Omental fat pad (tissue), 4 donors: ENCODE measurements around the gene CYP4F22. TPM values are rescaled to one million over a fixed set of nuclear protein-coding genes. Genes with fewer than 3 reads are reported as not detected.
A peak's percentile ranks its signal among the peaks of the same experiment; 100 is the strongest.
"Not testable (repeated sequence)": the region's sequence is repeated elsewhere in the genome, so short reads cannot be mapped to it uniquely, and the experiment has no call there.

Source experiments
- ATAC-seq: fragments of 150-250 bp; one replicate; pipeline ENCODE4 v1.9.1; 2016; ENCODE audit warnings: mild to moderate bottlenecking, moderate library complexity; ENCODE audit not compliant: low FRiP score
- DNase-seq: peaks from one replicate; pipeline ENCODE4 v3.0.0-alpha.2; 2019; ENCODE audit warnings: low spot score
- CTCF ChIP-seq, 3 donors: fragments of 450-650 bp; IDR thresholded peaks; one replicate each; pipeline ENCODE4 v1.5.1; 2016 to 2017; ENCODE audit warnings: antibody characterized with exemption in 3 of 3, mild to moderate bottlenecking in 3 of 3, moderate library complexity in 2 of 3
- total RNA-seq, 4 donors: library from RNA; depleted of rRNA; stranded (reverse); fragments of >200 nt; gene quantifications; one replicate each; pipeline ENCODE4 v1.1.0, GENCODE V29; 2016

Gene CYP4F22
- total RNA-seq, 4 donors from 2014 or later, result 0.36 to 1.3 TPM; not detected in 2

GRCh38 chr19:15468675-15469512 lies 39.4 kb upstream of the CYP4F22 start:
- no peak for DNase-seq
- no peak for TF ChIP-seq CTCF (IDR thresholded peaks at IDR 0.05)
- ATAC-seq, result no peak

DNA sequence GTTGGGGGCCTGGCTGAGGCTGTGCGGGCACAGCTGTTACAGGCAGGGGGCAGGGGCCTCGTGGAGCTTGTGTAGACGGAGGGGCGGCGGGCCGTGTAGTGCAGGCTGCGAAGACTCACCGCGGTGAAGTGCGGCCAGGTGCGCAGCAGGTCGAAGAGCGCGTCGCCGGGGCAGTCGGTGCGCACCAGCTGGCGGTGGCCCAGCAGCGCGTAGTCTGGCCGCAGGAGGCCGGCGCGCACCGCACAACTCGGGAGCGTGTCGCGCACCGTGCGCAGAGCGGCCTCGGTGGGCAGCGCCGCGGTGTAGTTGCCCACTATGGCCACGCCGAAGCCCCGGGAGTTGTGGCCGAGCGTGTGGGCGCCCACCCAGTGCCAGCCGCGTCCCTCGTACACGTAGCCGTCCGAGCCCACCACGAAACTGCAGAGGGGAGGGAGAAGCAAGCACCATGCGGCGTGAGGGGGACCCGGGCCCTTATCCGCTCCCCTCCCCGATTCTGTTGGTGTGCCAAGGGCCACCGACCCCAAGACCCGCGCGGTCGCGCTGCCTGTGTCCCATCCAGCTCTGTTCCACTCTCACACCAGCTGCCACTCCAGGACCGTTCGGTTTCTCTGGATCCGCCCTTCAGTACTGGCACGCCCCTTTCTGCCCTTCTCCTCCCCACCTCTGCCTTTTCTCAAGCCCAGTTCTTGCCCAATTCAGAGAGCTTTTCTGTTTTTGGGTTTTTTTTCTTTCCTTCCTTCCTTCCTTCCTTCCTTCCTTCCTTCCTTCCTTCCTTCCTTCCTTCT lies 38.6 kb upstream of the CYP4F22 start:
- no peak for DNase-seq
- no peak for TF ChIP-seq CTCF (IDR thresholded peaks at IDR 0.05)
- peak; percentile 66 for ATAC-seq

DNA sequence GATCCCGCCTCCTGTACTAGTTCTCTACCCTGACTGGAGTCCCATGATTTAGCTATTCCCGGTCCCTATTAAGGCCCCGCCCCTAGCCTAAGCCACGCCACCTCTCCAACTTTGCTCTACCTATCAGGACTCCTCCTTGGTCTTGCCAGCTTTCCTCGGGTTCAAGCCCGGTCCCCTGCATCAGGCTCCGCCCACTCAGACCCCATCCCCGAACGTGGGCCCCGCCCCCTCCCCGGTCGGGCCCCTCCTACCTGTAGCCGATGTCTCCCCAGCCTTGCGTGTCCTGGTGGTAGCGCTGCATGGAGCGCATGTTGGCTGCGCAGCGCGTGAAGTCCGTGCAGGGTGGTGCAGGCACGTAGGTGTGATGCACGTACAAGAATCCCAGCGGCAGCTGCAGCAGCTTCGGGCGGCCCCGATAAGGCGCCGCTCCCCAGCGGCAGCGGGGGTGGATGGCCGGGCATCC lies 36.7 kb upstream of the CYP4F22 start:
- ATAC-seq, result no peak
- no peak for TF ChIP-seq CTCF (IDR thresholded peaks at IDR 0.05)
- no peak for DNase-seq

DNA sequence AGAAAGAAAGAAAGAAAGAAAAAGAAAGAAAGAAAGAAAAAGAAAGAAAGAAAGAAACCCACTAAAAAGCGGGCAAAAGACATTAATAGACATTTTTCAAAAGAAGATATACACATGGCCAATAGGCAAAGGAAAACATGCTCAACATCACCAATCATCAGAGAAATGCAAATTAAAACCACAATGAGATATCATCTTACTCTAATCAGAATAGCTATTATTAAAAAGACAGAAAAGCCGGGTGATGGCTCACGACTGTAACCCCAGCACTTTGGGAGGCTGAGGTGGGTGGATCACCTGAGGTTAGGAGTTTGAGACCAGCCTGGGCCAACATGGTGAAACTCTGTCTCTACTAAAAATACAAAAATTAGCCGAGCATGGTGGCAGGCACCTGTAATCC lies 34.5 kb upstream of the CYP4F22 start:
- DNase-seq, ATAC-seq: not testable (repeated sequence)

DNA sequence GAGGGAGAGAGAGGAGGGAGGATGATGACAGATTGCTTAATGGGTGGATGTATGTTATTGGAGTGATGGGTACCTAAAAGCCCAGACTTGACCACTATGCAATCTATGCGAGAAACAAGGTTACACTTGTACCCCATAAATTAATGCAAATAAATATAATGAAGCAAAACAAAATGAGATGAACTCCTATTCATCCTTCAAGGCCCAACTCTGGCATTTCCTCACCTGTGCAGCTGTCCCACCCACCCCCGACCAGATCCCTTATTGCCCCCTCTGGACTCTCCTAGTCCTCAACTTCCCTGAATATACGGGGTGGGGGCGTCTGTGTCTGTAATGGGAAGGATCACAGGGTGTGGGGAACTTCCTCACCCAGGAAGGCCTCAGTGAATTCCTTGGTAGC lies 33.2 kb upstream of the CYP4F22 start:
- no peak for DNase-seq
- TF ChIP-seq CTCF (IDR thresholded peaks at IDR 0.05), result no peak
- ATAC-seq, result no peak

DNA sequence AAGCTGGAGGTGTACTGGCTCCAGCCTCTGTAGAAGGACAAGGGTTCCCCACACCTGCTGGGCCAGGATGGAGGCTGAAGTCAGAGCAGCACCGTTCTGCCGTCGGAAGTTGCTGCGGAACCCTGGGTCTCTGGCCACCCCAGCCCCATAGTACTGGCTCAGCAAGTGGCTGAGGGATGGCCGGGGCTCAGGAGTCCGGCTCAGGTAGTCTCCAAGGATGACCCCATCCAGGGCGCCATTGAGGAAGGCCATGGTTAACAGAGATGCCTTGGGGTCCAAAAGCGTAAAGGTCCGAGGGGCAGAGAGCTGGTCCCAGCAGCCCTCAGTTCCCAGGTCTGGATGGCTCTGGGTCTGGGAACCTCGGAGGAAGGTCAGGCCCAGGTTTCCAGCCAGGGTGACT lies 32.7 kb upstream of the CYP4F22 start:
- DNase-seq (no peak), ATAC-seq (no peak)
- no peak for TF ChIP-seq CTCF (IDR thresholded peaks at IDR 0.05)

- no peak for ATAC-seq
- TF ChIP-seq CTCF (IDR thresholded peaks at IDR 0.05), result no peak
- no peak for DNase-seq
These were observed 32.0 kb upstream of the CYP4F22 start for GRCh38 chr19:15476325-15476724.
